ENCODE measurements around the gene SPAG5. TPM values are rescaled to one million over a fixed set of nuclear protein-coding genes. Genes with fewer than 3 reads are reported as not detected.

SPAG5 gene
- total RNA-seq, 3 donors from 2014 or later (not counting 1 experiment from before 2014, with no cell fraction given) = 18.0 to 19.6 (median 19.3) TPM

GRCh38 chr17:28551421-28552175, 47.2 kb downstream of the SPAG5 start:
- Mint-ChIP-seq H3K36me3 (peaks cover 7% of the 10 kb centered on the region), H3K4me3 (peak overlapping the region; percentile 92), H3K27ac (peak overlapping the region; percentile 87 to 93), H3K27me3 (ENCODE audit: low read depth in 2 of 2) (no peaks in the 10 kb centered on the region), H3K9me3 (no peaks in the 10 kb centered on the region), H3K4me1 (peaks cover 41 to 63% of the 10 kb centered on the region in 2 donors)
- intact Hi-C loops (cut with micrococcal nuclease) = no loop called here
- no peak for TF ChIP-seq CTCF (IDR thresholded peaks at IDR 0.05)
- no peak for ATAC-seq
- 31% methylated on average over 9 of the region's 10 CpGs for WGBS (ENCODE audit: insufficient coverage)
- Histone ChIP-seq H3K9me3 (ENCODE audit: control insufficient read depth, insufficient read depth, low read length) (no peaks in the 10 kb centered on the region), H3K4me3 (ENCODE audit: low read length) (peak overlapping the region; percentile 48), H3K27me3 (ENCODE audit: control insufficient read depth, insufficient read depth, low read length) (no peaks in the 10 kb centered on the region), H3K36me3 (ENCODE audit: control insufficient read depth, insufficient read depth, low read length) (peaks cover 40% of the 10 kb centered on the region), H3K27ac (ENCODE audit: low read length) (no peak overlapping the region), H3K4me1 (ENCODE audit: control insufficient read depth, insufficient read depth, low read length) (peaks cover 57% of the 10 kb centered on the region)
- DNase-seq = peak in 1 of 2 donors; percentile 34

GRCh38 chr17:28550858-28551257, 48.0 kb downstream of the SPAG5 start:
- H3K4me1 ChIP-seq (ENCODE audit: control insufficient read depth, insufficient read depth, low read length) = peaks cover 57% of the 10 kb centered on the region
- Mint-ChIP-seq H3K4me1 (peaks cover 41 to 63% of the 10 kb centered on the region in 2 donors), H3K27me3 (ENCODE audit: low read depth in 2 of 2) (no peaks in the 10 kb centered on the region), H3K4me3 (peak overlapping the region; percentile 92), H3K27ac (peak overlapping the region; percentile 87 to 93), H3K9me3 (no peaks in the 10 kb centered on the region), H3K36me3 (no peaks in the 10 kb centered on the region)
- 92% methylated on average over 1 of the region's 1 CpG for WGBS (ENCODE audit: insufficient coverage)
- peak overlapping the region; percentile 88 for H3K27ac ChIP-seq (ENCODE audit: low read length)
- intact Hi-C loops (cut with micrococcal nuclease) = no loop called here
- DNase-seq = peak in 1 of 2 donors; percentile 20
- no peak overlapping the region for H3K4me3 ChIP-seq (ENCODE audit: low read length)
- no peak for ATAC-seq
- TF ChIP-seq CTCF (IDR thresholded peaks at IDR 0.05) = no peak
- no peaks in the 10 kb centered on the region for H3K9me3 ChIP-seq (ENCODE audit: control insufficient read depth, insufficient read depth, low read length)
- no peaks in the 10 kb centered on the region for H3K27me3 ChIP-seq (ENCODE audit: control insufficient read depth, insufficient read depth, low read length)
- peaks cover 37% of the 10 kb centered on the region for H3K36me3 ChIP-seq (ENCODE audit: control insufficient read depth, insufficient read depth, low read length)

GRCh38 chr17:28549236-28550132, 49.3 kb downstream of the SPAG5 start:
- Histone ChIP-seq H3K27me3 (ENCODE audit: control insufficient read depth, insufficient read depth, low read length) (no peaks in the 10 kb centered on the region), H3K27ac (ENCODE audit: low read length) (peak overlapping the region; percentile 88), H3K4me3 (ENCODE audit: low read length) (no peak overlapping the region), H3K9me3 (ENCODE audit: control insufficient read depth, insufficient read depth, low read length) (no peaks in the 10 kb centered on the region), H3K4me1 (ENCODE audit: control insufficient read depth, insufficient read depth, low read length) (peaks cover 57% of the 10 kb centered on the region), H3K36me3 (ENCODE audit: control insufficient read depth, insufficient read depth, low read length) (peaks cover 24% of the 10 kb centered on the region)
- DNase-seq (peak; percentile 50 to 90), ATAC-seq (peak; percentile 68 to 81 (median 68))
- intact Hi-C loops (cut with micrococcal nuclease) = loop anchor here (2.0 kb wide), 1 partner anchor 21 kb away; the partner anchor contains the start of gene PIGS
- Mint-ChIP-seq H3K36me3 (no peaks in the 10 kb centered on the region), H3K9me3 (no peaks in the 10 kb centered on the region), H3K27ac (peak overlapping the region; percentile 87 to 93), H3K4me1 (peaks cover 41 to 63% of the 10 kb centered on the region in 2 donors), H3K27me3 (ENCODE audit: low read depth in 2 of 2) (no peaks in the 10 kb centered on the region), H3K4me3 (peak overlapping the region; percentile 37)
- 37% methylated on average over 3 of the region's 3 CpGs for WGBS (ENCODE audit: insufficient coverage)
- no peak for TF ChIP-seq CTCF (IDR thresholded peaks at IDR 0.05)
